Cortex of kidney (tissue), 1 donor: Measurements from ENCODE around the gene OR2T4.

Source experiments
- DNase-seq: peaks from one replicate; lab custom pipeline; 2025; lab: John Stamatoyannopoulos, UW

The OR2T4 gene

GRCh38 chr1:248361121-248361715, at the start of gene OR2T4:
Gene OR2T4 (plus strand): TSS chr1:248361665. CDS start chr1:248361665, 0 bp downstream.
- no peak for DNase-seq

DNA sequence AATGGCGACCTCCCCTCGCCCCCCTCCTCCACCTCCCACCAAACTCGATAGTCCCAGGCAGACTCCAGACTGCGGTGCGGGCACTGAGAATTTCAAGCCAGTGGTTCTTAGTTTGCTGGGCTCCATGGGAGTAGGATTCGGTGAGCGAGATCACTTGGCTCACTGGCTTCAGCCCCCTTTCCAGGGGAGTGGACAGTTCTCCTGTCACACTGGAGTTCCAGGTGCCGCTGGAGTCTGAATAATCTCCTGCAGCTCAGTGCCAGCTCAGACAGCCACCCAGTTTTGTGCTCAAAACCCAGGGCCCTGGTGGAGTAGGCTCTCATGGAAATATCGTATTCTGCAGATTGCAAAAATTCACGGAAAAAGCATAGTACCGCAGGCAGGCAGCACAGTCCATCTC, 44.7 kb upstream of the OR2T4 start:
- no peak for DNase-seq

- no peak for DNase-seq
Measured at GRCh38 chr1:248324468-248324867, 37.0 kb upstream of the OR2T4 start, which contains the start of gene OR2M7. Gene OR2M7 (minus strand): TSS chr1:248324568. CDS start chr1:248324568, 0 bp downstream.

- DNase-seq: no peak
Measured at GRCh38 chr1:248343451-248343850, 18.0 kb upstream of the OR2T4 start.

- DNase-seq: no peak
Measured at GRCh38 chr1:248348475-248348874, 13.0 kb upstream of the OR2T4 start, which contains the start of gene OR14C36. Gene OR14C36 (plus strand): TSS chr1:248348775. CDS start chr1:248348775, 0 bp downstream.

GRCh38 chr1:248359415-248359814, 2.0 kb upstream of the OR2T4 start:
- DNase-seq: no peak

GRCh38 chr1:248366609-248367008, 5.1 kb downstream of the OR2T4 start:
- no peak for DNase-seq

- DNase-seq: no peak
Measured at GRCh38 chr1:248372394-248372793, 10.9 kb downstream of the OR2T4 start.

DNA sequence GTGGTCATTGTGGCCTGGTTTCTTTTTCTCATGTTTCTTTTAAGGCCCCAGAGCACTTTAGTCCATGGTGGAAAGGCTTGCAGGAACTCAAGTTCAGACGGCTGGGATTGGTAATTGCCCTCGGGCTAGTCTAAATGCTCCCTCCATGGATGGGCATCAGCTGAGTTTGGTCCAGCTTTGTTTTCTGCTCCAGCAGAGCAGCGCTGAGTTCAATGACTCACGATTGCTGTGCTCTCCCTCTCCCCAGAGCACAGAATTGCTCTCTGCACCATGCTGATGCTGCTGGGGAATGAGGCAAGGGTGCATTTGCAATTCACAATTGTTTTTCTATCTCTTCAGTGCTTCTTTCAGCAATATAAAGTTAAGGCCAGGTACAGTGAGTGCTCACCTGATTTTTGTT, 12.3 kb downstream of the OR2T4 start:
- no peak for DNase-seq

DNA sequence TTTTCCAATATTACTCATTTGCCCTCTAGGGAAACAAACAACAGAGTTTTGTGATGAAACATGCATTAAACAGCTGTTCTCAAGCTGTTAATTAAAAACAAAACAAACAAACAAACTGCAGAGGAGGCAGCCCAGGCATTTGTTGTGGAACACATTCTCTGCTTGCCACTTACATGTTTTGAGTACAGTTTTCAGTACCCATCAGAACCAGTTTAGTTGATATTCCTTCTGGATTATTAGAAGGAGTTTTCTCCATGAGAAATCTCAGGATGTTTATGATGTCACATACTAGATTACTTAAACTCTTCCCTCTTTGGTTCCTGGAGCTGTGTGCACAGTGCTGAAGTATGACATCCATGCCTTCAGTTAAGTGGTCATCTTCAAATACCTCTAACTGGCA, 14.0 kb downstream of the OR2T4 start, which contains the start of gene OR2T6:
Gene OR2T6, plus strand, starts transcription at position 301 of the 400 bp plus-strand sequence. CDS start 11,863 bp downstream, outside the sequence.
- DNase-seq: no peak

DNA sequence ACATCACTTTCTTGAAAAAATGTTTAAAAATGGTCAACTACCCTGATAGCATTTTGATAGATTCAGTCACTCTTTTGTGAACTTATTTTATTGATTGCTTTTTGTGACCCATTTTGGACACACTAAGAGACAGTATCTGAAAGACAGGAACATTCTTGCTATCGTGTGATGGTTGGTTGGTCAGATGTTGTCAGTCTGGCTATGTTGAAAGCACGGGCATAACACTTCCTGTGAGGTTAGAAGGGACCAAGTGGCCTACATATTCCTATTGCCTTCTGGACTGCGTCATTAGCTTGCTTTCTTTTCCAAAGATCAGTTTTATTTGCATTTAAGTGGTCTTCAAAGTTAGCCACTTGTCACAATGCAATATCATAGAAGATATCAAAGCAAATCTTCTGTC, 15.5 kb downstream of the OR2T4 start:
- no peak for DNase-seq

- DNase-seq: no peak
Measured at GRCh38 chr1:248380854-248381253, 19.4 kb downstream of the OR2T4 start.

DNA sequence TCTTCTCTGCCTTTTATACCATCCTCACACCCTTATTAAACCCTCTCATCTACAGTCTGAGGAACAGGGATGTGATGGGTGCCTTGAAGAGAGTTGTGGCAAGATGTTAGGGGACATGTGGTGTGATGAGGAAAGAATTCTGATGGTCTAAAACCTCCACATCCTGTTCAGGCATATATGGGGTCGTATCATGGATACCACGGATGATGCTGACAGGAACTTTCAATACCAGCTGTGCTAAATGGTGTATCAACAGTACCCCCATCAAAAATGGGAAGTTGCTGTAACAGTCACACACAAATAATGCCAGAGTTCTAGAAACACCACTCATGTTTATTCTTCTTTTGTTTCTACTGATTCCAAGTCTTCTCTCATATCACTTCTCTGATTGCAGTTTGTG, 27.0 kb downstream of the OR2T4 start:
- DNase-seq: no peak

DNA sequence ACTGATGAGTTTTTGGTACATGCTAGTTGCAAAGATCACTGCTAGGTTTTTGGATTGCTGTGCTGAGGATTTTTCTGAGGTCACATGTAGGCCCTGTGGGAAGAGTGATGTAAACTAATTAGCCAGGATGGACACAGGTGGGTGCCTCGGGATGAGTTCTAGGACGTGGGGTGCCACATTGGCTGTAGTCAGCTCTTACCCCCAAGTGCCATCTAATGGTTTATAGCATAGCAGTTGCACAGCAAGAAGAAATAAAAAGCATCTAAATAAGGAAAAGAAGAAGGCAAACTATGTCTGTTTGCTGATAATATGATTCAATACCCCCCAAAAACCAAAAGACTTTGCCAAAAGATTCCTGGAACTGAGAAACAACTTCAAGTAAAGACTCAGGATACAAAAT, 31.6 kb downstream of the OR2T4 start:
- DNase-seq: no peak

DNA sequence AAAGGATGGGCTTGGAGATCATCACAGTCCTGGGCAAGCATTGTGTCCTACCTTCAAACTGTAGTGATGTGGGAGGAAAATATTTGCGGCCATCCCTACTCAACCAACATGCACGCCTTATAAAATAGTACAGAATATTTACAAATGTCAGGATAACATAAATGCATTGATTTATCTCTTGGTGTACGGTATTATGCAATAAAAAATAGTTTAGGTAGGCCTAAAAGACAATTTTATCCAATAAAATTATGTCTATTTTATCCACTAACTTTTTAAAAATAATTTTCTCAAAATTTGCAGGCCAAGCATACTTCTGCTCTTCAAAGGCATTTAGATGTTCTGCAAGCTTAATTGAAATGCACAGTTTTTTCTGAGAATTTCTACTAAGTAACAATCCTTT, 41.3 kb downstream of the OR2T4 start, which contains the start of gene OR2T1:
Gene OR2T1, plus strand, starts transcription at position 301 of the 400 bp plus-strand sequence. CDS start 3,100 bp downstream, outside the sequence.
- DNase-seq: no peak

DNA sequence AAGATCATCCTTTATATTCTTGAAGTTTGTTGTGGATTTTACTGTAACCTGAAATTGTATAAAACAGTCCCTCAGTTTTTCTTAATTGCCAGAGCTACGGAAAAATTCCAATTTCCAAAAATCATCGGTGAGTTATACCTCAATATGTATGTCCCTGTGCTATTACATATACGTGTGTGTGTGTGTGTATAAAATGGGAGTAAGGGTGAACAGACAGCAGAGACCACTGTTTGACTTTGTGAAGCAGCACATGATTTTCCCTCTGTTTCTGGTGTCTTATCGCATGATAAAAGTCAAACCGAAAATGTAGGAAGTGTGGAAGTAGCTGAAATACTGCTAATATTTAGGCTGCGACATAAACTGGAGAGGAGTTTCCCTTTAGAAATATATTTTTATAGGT, 42.6 kb downstream of the OR2T4 start:
- no peak for DNase-seq

- DNase-seq: no peak
Measured at GRCh38 chr1:248406721-248407692, 45.5 kb downstream of the OR2T4 start.
